ENCODE measurements around the gene TROAP. TPM values are rescaled to one million over a fixed set of nuclear protein-coding genes. Genes with fewer than 3 reads are reported as not detected.
A peak's percentile ranks its signal among the peaks of the same experiment; 100 is the strongest.

TROAP gene
- total and polyA plus RNA-seq, 9 of the 15 experiments (the other 6 are each of a cell fraction or from before 2014, with no cell fraction given), result 46.4 to 171 (median 59.8) TPM

DNA sequence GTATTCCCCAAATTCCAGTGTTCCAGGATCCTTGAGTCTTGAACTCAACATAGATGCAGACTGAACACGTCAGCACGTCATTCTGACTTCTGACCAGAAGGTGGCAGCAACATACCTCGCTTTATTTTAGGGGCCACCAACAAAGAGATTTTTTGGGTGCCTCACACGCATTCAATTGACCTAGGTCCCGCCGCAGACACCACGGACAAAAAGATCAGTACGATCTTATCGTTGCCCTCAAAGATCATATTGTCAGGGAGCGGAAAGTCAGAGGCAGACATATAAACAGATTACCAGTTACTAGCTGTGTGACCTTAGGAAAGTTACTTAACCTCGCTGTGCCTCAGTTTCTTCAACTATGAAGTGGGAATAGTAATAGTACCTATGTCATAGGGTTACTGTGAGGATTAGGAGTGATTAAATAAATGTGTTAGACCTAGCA lies 34.6 kb upstream of the TROAP start (continued):
- TF ChIP-seq, protein P1, sequence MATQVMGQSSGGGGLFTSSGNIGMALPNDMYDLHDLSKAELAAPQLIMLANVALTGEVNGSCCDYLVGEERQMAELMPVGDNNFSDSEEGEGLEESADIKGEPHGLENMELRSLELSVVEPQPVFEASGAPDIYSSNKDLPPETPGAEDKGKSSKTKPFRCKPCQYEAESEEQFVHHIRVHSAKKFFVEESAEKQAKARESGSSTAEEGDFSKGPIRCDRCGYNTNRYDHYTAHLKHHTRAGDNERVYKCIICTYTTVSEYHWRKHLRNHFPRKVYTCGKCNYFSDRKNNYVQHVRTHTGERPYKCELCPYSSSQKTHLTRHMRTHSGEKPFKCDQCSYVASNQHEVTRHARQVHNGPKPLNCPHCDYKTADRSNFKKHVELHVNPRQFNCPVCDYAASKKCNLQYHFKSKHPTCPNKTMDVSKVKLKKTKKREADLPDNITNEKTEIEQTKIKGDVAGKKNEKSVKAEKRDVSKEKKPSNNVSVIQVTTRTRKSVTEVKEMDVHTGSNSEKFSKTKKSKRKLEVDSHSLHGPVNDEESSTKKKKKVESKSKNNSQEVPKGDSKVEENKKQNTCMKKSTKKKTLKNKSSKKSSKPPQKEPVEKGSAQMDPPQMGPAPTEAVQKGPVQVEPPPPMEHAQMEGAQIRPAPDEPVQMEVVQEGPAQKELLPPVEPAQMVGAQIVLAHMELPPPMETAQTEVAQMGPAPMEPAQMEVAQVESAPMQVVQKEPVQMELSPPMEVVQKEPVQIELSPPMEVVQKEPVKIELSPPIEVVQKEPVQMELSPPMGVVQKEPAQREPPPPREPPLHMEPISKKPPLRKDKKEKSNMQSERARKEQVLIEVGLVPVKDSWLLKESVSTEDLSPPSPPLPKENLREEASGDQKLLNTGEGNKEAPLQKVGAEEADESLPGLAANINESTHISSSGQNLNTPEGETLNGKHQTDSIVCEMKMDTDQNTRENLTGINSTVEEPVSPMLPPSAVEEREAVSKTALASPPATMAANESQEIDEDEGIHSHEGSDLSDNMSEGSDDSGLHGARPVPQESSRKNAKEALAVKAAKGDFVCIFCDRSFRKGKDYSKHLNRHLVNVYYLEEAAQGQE (IDR thresholded peaks at IDR 0.05; ENCODE audit: borderline replicate concordance), result peak; percentile 83; the same call in 1 of the 2 replicates
- TF ChIP-seq, protein P1 (CRISPR knock-in tag; IDR thresholded peaks at IDR 0.05; ENCODE audit: low read depth), result no peak
- TF ChIP-seq C11orf30 (IDR thresholded peaks at IDR 0.05; ENCODE audit: low read depth) (no peak), ZKSCAN3 (CRISPR knock-in tag; IDR thresholded peaks at IDR 0.05) (no peak), ZZZ3 (IDR thresholded peaks at IDR 0.05) (no peak), RFX5 (IDR thresholded peaks at IDR 0.05; ENCODE audit: low read depth, low read length) (no peak), SIN3B (IDR thresholded peaks at IDR 0.05; ENCODE audit: low read depth) (0 out of 2 replicates have a peak, but pooled peaks have one; percentile 30), PHTF2 (CRISPR knock-in tag; IDR thresholded peaks at IDR 0.05) (no peak), DNMT1 (IDR thresholded peaks at IDR 0.05) (no peak), JUND (IDR thresholded peaks at IDR 0.05; ENCODE audit: borderline replicate concordance, low read depth, low read length) (peak; percentile 66; the same call in 1 of the 2 replicates), JUND (tag; IDR thresholded peaks at IDR 0.05; ENCODE audit: borderline replicate concordance, low read depth, low read length) (peak; percentile 51; the same call in 2 of the 3 replicates), NELFE (IDR thresholded peaks at IDR 0.05; ENCODE audit: insufficient read depth, insufficient read length) (no peak), STAG1 (CRISPR knock-in tag; IDR thresholded peaks at IDR 0.05; ENCODE audit: borderline replicate concordance) (peak; percentile 37; the same call in 1 of the 2 replicates), KLF6 (CRISPR knock-in tag; IDR thresholded peaks at IDR 0.05; ENCODE audit: borderline replicate concordance) (no peak), HDAC2 (IDR thresholded peaks at IDR 0.05) (peak; percentile 76), TEAD1 (CRISPR knock-in tag; IDR thresholded peaks at IDR 0.05) (0 out of 4 replicates have a peak, but pooled peaks of 1 of the 2 experiments have one; percentile 52)
- TF ChIP-seq, protein P2, sequence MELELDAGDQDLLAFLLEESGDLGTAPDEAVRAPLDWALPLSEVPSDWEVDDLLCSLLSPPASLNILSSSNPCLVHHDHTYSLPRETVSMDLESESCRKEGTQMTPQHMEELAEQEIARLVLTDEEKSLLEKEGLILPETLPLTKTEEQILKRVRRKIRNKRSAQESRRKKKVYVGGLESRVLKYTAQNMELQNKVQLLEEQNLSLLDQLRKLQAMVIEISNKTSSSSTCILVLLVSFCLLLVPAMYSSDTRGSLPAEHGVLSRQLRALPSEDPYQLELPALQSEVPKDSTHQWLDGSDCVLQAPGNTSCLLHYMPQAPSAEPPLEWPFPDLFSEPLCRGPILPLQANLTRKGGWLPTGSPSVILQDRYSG (tag; conservative IDR thresholded peaks at IDR 0.05; ENCODE audit: low read depth), result no peak
- TF ChIP-seq, protein P3, sequence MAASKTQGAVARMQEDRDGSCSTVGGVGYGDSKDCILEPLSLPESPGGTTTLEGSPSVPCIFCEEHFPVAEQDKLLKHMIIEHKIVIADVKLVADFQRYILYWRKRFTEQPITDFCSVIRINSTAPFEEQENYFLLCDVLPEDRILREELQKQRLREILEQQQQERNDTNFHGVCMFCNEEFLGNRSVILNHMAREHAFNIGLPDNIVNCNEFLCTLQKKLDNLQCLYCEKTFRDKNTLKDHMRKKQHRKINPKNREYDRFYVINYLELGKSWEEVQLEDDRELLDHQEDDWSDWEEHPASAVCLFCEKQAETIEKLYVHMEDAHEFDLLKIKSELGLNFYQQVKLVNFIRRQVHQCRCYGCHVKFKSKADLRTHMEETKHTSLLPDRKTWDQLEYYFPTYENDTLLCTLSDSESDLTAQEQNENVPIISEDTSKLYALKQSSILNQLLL (CRISPR knock-in tag; IDR thresholded peaks at IDR 0.05; ENCODE audit: borderline replicate concordance), result no peak
- TF ChIP-seq, protein P4, sequence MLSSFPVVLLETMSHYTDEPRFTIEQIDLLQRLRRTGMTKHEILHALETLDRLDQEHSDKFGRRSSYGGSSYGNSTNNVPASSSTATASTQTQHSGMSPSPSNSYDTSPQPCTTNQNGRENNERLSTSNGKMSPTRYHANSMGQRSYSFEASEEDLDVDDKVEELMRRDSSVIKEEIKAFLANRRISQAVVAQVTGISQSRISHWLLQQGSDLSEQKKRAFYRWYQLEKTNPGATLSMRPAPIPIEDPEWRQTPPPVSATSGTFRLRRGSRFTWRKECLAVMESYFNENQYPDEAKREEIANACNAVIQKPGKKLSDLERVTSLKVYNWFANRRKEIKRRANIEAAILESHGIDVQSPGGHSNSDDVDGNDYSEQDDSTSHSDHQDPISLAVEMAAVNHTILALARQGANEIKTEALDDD (IDR thresholded peaks at IDR 0.05), result 0 out of 2 replicates have a peak, but pooled peaks have one; percentile 56

All from K562 (cell line).